Sigmoid colon (tissue), 7 donors: ENCODE results near the gene P2RY13. TPM values are rescaled to one million over a fixed set of nuclear protein-coding genes. Genes with fewer than 3 reads are reported as not detected.

Experiments
- DNase-seq: peaks from one replicate; pipeline ENCODE4 v3.0.0-alpha.2; 2019
- H3K27ac ChIP-seq, 4 donors: fragments of 200-600 bp; sonication (generic); one replicate each; pipeline ENCODE4 v1.5.1; 2016 to 2019; ENCODE audit warnings: mild to moderate bottlenecking in 1 of 4
- H3K27me3 ChIP-seq, 3 donors: fragments of 200-600 bp; sonication (generic); one replicate each; pipeline ENCODE4 v1.5.1; 2019; ENCODE audit warnings: mild to moderate bottlenecking in 1 of 3
- H3K36me3 ChIP-seq, 4 donors: fragments of 200-600 bp; sonication (generic); one replicate each; pipeline ENCODE4 v1.5.1; 2016 to 2019
- H3K4me1 ChIP-seq, 4 donors: fragments of 200-600 bp; sonication (generic); one replicate each; pipeline ENCODE4 v1.5.1; 2017 to 2019
- H3K4me3 ChIP-seq, 4 donors: fragments of 200-600 bp; sonication (generic); one replicate each; pipeline ENCODE4 v1.5.1; 2017 to 2019; ENCODE audit warnings: mild to moderate bottlenecking in 2 of 4, moderate library complexity in 1 of 4
- H3K9me3 ChIP-seq, 4 donors: fragments of 200-600 bp in 3 of 4; sonication (generic) in 3 of 4; one replicate each; pipeline versions ENCODE4 v1.5.1 to v1.6.1; 2013 to 2019
- EP300 ChIP-seq, 4 donors: sonication (generic); formaldehyde crosslinking; IDR thresholded peaks; one replicate each; pipeline ENCODE4 v1.6.1; 2017; ENCODE audit warnings: antibody characterized with exemption in 4 of 4
- POLR2A ChIP-seq, 2 donors: fragments of 450-650 bp; IDR thresholded peaks; one replicate each; pipeline ENCODE4 v1.6.1; 2016; ENCODE audit warnings: antibody characterized with exemption in 2 of 2, mild to moderate bottlenecking in 2 of 2, moderate library complexity in 2 of 2
- POLR2AphosphoS5 ChIP-seq, 4 donors: sonication (generic); formaldehyde crosslinking; IDR thresholded peaks; one replicate each; pipeline ENCODE4 v1.6.1; 2017; ENCODE audit warnings: antibody characterized with exemption in 4 of 4
- WGBS, 2 donors: extraction: QIAGEN DNeasy Blood & Tissue Kit; methylation state at CpG; one replicate each; pipeline ENCODE4 v1.1.7; 2013; 5-methylcytosine and 5-hydroxymethylcytosine counted together
- intact Hi-C: fragments of 100-400 bp; cut with DNase I; formaldehyde crosslinking; loops from one replicate; pipeline ENCODE4 v1.15.1; 2023
- polyA plus RNA-seq, 3 donors: library from polyadenylated mRNA; stranded (reverse); fragments of 200-250 nt; gene quantifications; one replicate each; pipeline ENCODE4 v1.2.3, GENCODE V29; 2013
- total RNA-seq, 4 donors: library from RNA; depleted of rRNA; stranded (reverse); fragments of >200 nt; gene quantifications; one replicate each; pipeline ENCODE4 v1.1.0, GENCODE V29; 2016
- TF ChIP-seq, protein P1 (sequence below), 4 experiments: fragments of 450-650 bp in 3 of 4; fragments of 200-600 bp in 1 of 4; IDR thresholded peaks; one replicate each; pipeline ENCODE4 v1.5.1; 2016 to 2019; ENCODE audit warnings: antibody characterized with exemption in 4 of 4, mild to moderate bottlenecking in 3 of 4, moderate library complexity in 2 of 4
- donor health status: healthy with polysubstance abuse.
- donor health status: Bipolar disorder and iron deficiency.
- donor health status: healthy.

P2RY13 gene
- total and polyA plus RNA-seq, 7 donors, result 0.28 to 3.9 (median 1.8) TPM

DNA sequence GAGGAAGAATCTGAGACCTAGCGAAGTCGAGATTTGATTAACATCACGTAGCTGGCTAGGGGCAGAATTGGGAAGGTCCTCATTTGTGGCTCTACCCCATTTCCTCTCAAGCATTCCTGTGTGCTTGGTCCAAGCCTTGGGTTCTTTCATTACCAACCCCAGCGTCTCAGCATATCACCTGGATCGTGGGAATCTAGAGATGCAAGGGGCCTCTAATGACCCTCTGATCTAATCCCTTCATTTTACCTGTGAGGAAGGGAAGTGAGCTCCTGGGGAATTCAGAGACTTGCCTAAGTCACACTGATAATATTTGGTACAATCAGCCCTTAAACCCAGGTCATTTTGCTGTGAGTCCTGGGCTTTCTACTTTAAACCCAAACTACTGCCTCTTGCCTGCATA lies 14.8 kb downstream of the P2RY13 start:
- intact Hi-C loops, result no loop called here
- H3K4me1 ChIP-seq, result no peaks in the 10 kb centered on the region
- no peak overlapping the region for H3K4me3 ChIP-seq
- no peak for DNase-seq
- no peaks in the 10 kb centered on the region for H3K9me3 ChIP-seq
- no peak overlapping the region for H3K27ac ChIP-seq
- WGBS, 2 donors, result 93 to 96% methylated on average over 5 of the region's 5 CpGs
- TF ChIP-seq POLR2A (IDR thresholded peaks at IDR 0.05), result no peak
- TF ChIP-seq, protein P1, sequence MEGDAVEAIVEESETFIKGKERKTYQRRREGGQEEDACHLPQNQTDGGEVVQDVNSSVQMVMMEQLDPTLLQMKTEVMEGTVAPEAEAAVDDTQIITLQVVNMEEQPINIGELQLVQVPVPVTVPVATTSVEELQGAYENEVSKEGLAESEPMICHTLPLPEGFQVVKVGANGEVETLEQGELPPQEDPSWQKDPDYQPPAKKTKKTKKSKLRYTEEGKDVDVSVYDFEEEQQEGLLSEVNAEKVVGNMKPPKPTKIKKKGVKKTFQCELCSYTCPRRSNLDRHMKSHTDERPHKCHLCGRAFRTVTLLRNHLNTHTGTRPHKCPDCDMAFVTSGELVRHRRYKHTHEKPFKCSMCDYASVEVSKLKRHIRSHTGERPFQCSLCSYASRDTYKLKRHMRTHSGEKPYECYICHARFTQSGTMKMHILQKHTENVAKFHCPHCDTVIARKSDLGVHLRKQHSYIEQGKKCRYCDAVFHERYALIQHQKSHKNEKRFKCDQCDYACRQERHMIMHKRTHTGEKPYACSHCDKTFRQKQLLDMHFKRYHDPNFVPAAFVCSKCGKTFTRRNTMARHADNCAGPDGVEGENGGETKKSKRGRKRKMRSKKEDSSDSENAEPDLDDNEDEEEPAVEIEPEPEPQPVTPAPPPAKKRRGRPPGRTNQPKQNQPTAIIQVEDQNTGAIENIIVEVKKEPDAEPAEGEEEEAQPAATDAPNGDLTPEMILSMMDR (IDR thresholded peaks at IDR 0.05), result no peak
- TF ChIP-seq POLR2AphosphoS5 (IDR thresholded peaks at IDR 0.05), result no peak
- TF ChIP-seq EP300 (IDR thresholded peaks at IDR 0.05), result no peak
- no peaks in the 10 kb centered on the region for H3K36me3 ChIP-seq
- H3K27me3 ChIP-seq, result no peaks in the 10 kb centered on the region

DNA sequence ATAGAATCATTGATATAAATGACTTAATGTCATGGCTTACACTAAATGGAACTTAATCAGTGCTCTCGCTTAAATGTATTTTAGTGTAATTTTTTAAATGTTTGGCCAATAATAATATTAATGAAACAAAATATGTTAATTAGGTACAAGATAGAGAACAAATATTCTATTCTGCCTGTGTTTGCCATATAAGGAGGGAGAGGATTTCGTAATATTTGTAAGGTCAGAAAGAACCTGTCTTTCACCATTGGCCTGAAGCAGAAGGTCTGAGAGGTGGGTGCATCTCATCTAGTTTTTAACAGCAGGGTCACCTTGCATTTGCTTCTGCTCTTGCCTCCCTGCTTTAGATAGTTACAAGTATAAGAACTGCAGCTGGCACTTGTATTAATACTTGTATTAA lies 15.2 kb downstream of the P2RY13 start:
- Histone ChIP-seq H3K4me1 (no peaks in the 10 kb centered on the region), H3K36me3 (no peaks in the 10 kb centered on the region)

DNA sequence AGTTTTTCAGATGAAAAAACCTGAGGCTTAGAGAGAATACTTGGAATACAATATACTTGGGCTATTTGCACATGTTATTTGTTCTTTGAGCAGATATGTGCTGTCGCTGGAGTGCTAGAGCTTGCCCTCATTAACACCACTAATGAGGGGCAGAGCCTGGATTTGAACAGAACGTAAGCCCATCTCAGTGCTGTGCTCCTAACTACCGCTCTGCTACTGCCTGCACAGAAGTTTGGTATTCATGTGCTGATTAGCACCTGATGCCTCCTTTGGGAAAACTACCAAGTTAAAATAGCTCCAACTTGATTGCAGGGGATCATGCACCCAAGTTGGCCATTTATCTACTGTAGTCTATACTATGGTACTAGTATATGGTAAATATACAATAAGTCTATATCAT lies 16.4 kb downstream of the P2RY13 start:
- Histone ChIP-seq H3K4me3 (no peak overlapping the region), H3K27ac (no peak overlapping the region), H3K36me3 (no peaks in the 10 kb centered on the region), H3K27me3 (no peaks in the 10 kb centered on the region), H3K9me3 (no peaks in the 10 kb centered on the region), H3K4me1 (no peaks in the 10 kb centered on the region)
- no peak for TF ChIP-seq EP300 (IDR thresholded peaks at IDR 0.05)
- no peak for TF ChIP-seq POLR2AphosphoS5 (IDR thresholded peaks at IDR 0.05)
- TF ChIP-seq POLR2A (IDR thresholded peaks at IDR 0.05), result no peak
- intact Hi-C loops, result no loop called here
- no peak for DNase-seq
- 92% methylated on average over 3 of the region's 3 CpGs for WGBS, 2 donors

More for the DNA sequence above, 15.2 kb downstream of the P2RY13 start:
- TF ChIP-seq, protein P1 (IDR thresholded peaks at IDR 0.05), result no peak
- no peak for TF ChIP-seq POLR2AphosphoS5 (IDR thresholded peaks at IDR 0.05)
- no peak for TF ChIP-seq POLR2A (IDR thresholded peaks at IDR 0.05)
- TF ChIP-seq EP300 (IDR thresholded peaks at IDR 0.05), result no peak
- intact Hi-C loops, result no loop called here
- Histone ChIP-seq H3K27me3 (no peaks in the 10 kb centered on the region), H3K4me3 (no peak overlapping the region), H3K9me3 (no peaks in the 10 kb centered on the region), H3K27ac (no peak overlapping the region)
- WGBS, 2 donors, result 72 to 93% methylated on average over 2 of the region's 2 CpGs
- no peak for DNase-seq

DNA sequence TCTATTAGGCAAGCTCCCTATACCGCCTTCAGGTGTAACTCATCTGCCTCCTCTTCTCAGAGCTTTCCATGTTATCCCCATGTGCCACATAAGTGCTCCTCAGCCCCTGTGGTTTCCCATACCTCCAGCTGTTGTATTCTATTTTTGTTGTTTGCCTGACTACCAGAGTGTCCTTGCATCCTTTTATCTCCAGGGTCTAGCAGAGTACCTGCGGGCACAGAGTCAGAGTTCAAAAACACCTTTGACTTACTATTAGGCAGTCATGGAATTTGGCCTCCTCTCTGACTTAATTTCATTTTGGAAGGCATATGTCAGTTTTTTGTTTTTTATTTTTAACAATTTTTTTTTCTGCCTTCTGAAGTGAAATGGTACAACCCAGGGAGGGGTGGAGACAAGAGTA lies 19.8 kb downstream of the P2RY13 start:
- DNase-seq, result no peak
- intact Hi-C loops, result no loop called here
- H3K36me3 ChIP-seq, result no peaks in the 10 kb centered on the region
- WGBS, 2 donors, result 96 to 99% methylated on average over 2 of the region's 2 CpGs
- H3K4me1 ChIP-seq, result peaks cover 0 to 9% (median 3%) of the 10 kb centered on the region in 4 donors
- no peak for TF ChIP-seq POLR2AphosphoS5 (IDR thresholded peaks at IDR 0.05)
- TF ChIP-seq POLR2A (IDR thresholded peaks at IDR 0.05), result no peak
- TF ChIP-seq, protein P1 (IDR thresholded peaks at IDR 0.05), result no peak
- TF ChIP-seq EP300 (IDR thresholded peaks at IDR 0.05), result no peak
- H3K27me3 ChIP-seq, result no peaks in the 10 kb centered on the region
- no peak overlapping the region for H3K4me3 ChIP-seq
- H3K27ac ChIP-seq, result no peak overlapping the region
- H3K9me3 ChIP-seq, result no peaks in the 10 kb centered on the region

DNA sequence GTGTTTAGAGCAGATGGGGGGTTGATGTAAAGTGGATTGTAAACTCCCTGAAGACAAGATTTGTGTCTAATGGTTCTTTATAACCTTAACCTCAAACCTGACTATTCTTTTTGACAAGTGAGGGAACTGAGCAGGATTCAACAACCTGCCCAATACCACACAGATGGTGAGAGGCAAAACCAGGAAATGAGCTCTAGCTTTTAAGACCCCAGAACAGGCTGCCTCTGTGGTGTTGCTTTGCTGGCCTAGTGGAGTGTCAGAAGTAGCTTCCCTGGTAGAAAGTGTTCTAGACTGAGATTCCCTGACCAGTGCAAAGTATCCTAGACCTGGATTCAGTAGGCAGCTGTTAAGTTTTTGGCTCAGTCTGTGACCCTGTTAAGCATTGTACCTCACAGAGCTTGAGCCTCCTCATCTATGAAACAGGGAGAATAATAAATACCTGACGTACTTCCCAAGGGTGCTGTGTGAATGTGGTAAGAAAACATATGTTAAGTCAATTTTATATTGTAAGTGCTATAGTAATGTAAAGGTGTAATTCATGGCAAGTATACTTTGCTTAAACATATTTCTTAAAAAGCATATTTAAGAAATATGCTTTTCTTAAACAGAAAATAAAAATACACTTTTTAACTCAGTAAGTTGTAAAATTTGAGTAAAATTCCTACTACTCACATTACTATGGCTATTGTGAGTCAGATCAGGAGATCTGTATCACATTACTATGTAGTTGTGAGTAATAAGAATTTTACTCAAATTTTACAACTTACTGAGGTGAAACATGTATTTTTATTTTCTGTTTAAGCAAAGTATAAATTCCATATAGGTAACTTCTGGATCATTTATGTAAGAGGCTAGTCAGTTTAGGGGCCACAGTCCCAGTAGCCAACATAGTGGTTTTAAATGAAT lies 21.5 kb downstream of the P2RY13 start:
- intact Hi-C loops, result no loop called here
- TF ChIP-seq, protein P1 (IDR thresholded peaks at IDR 0.05), result no peak

More for the DNA sequence above, 21.5 kb downstream of the P2RY13 start:
- Histone ChIP-seq H3K9me3 (no peaks in the 10 kb centered on the region), H3K27me3 (no peaks in the 10 kb centered on the region), H3K27ac (no peak overlapping the region), H3K4me3 (no peak overlapping the region), H3K4me1 (peaks cover 0 to 11% (median 4%) of the 10 kb centered on the region in 4 donors), H3K36me3 (no peaks in the 10 kb centered on the region)
- 86 to 93% methylated on average over 1 of the region's 1 CpG for WGBS, 2 donors
- DNase-seq, result no peak
